ENCODE measurements around the gene EAF1.
A peak's percentile ranks its signal among the peaks of the same experiment; 100 is the strongest.

EAF1 gene

GRCh38 chr3:15470849-15471248, 43.5 kb downstream of the EAF1 start:
- no peak overlapping the region for H3K4me3 ChIP-seq (ENCODE audit: control insufficient read depth, low read depth, low read length)
- TF ChIP-seq, protein P1, sequence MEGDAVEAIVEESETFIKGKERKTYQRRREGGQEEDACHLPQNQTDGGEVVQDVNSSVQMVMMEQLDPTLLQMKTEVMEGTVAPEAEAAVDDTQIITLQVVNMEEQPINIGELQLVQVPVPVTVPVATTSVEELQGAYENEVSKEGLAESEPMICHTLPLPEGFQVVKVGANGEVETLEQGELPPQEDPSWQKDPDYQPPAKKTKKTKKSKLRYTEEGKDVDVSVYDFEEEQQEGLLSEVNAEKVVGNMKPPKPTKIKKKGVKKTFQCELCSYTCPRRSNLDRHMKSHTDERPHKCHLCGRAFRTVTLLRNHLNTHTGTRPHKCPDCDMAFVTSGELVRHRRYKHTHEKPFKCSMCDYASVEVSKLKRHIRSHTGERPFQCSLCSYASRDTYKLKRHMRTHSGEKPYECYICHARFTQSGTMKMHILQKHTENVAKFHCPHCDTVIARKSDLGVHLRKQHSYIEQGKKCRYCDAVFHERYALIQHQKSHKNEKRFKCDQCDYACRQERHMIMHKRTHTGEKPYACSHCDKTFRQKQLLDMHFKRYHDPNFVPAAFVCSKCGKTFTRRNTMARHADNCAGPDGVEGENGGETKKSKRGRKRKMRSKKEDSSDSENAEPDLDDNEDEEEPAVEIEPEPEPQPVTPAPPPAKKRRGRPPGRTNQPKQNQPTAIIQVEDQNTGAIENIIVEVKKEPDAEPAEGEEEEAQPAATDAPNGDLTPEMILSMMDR (conservative IDR thresholded peaks at IDR 0.05; ENCODE audit: control insufficient read depth, insufficient read depth, low read depth, low read length) = no peak
- no peak for DNase-seq (ENCODE audit: low read depth)

- no peak for DNase-seq (ENCODE audit: low read depth)
- H3K4me3 ChIP-seq (ENCODE audit: control insufficient read depth, low read depth, low read length) = no peak overlapping the region
- TF ChIP-seq, protein P1 (conservative IDR thresholded peaks at IDR 0.05; ENCODE audit: control insufficient read depth, insufficient read depth, low read depth, low read length) = no peak
Measured at GRCh38 chr3:15471861-15472260, 44.5 kb downstream of the EAF1 start.

- H3K4me3 ChIP-seq (ENCODE audit: control insufficient read depth, low read depth, low read length) = no peak overlapping the region
- DNase-seq (ENCODE audit: low read depth) = no peak
- TF ChIP-seq, protein P1 (conservative IDR thresholded peaks at IDR 0.05; ENCODE audit: control insufficient read depth, insufficient read depth, low read depth, low read length) = no peak
Measured at GRCh38 chr3:15475161-15475560, 47.8 kb downstream of the EAF1 start.

GRCh38 chr3:15476378-15476777, 49.0 kb downstream of the EAF1 start:
- peak; percentile 39 for DNase-seq (ENCODE audit: low read depth)
- no peak overlapping the region for H3K4me3 ChIP-seq (ENCODE audit: control insufficient read depth, low read depth, low read length)
- TF ChIP-seq, protein P1 (conservative IDR thresholded peaks at IDR 0.05; ENCODE audit: control insufficient read depth, insufficient read depth, low read depth, low read length) = no peak

- H3K4me3 ChIP-seq (ENCODE audit: control insufficient read depth, low read depth, low read length) = no peak overlapping the region
- TF ChIP-seq, protein P1 (conservative IDR thresholded peaks at IDR 0.05; ENCODE audit: control insufficient read depth, insufficient read depth, low read depth, low read length) = no peak
- no peak for DNase-seq (ENCODE audit: low read depth)
Measured at GRCh38 chr3:15477951-15478639, 50.7 kb downstream of the EAF1 start.

- DNase-seq (ENCODE audit: low read depth) = no peak
- no peak overlapping the region for H3K4me3 ChIP-seq (ENCODE audit: control insufficient read depth, low read depth, low read length)
- TF ChIP-seq, protein P1 (conservative IDR thresholded peaks at IDR 0.05; ENCODE audit: control insufficient read depth, insufficient read depth, low read depth, low read length) = no peak
Measured at GRCh38 chr3:15478640-15478979, 51.2 kb downstream of the EAF1 start.
